Measurements from ENCODE around the gene RABEPK.
"Not testable (repeated sequence)": the region's sequence is repeated elsewhere in the genome, so short reads cannot be mapped to it uniquely, and the experiment has no call there.

Gene RABEPK

DNA sequence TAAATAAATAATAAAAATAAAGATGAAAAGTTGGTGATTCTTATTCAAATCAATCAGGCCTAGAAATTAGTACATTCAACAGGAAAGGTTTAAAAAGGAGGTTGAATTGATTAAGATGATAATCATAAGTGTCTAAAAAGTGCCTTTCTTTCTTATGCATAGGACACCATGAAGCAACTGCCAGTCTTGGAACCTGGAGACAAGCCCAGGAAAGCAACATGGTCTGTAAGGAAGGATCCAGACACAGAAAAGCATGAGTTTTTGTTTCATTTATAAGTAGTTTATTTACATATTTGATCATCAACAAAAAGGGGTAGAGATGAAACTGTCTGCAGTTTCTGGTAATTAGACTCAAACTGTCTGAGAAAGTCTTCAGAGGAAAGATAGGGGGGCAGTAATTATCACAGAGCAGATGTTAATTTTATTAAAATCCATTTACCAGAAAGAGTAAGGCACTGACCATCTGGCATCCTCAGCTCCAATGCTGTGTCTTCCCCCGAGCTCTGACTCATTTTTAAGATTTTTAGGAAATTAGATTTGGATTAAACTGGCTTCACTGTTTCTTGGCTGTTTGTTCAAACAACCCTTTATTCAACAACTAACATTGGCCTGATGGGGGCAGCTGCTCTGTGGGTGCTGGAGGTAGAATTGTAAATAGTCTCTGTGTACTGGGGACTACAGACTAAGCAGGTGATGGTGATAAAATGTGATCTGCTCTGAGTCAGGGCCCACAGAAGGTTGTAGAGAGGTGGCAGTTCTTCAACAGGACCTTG lies 2.7 kb downstream of the RABEPK start:
- DNase-seq, result no peak

DNA sequence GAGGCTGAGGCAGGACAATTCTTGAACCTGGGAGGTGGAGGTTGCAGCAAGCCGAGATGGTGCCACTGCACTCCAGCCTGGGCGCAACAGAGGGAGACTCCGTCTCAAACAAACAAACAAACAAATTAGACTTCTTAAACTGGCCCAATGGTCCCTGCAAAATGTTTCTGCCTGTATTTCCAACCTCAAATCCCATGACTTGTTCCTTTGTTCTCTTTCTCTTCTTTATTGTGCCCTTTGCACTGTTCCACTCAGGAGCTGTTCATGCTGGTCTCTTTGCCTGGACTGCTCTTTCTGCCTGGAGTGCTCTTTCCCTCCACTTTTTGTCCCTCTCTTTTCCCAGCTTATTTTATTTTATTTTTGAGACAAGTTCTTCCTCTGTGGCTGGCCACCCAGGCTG lies 4.1 kb downstream of the RABEPK start:
- DNase-seq, result no peak

DNA sequence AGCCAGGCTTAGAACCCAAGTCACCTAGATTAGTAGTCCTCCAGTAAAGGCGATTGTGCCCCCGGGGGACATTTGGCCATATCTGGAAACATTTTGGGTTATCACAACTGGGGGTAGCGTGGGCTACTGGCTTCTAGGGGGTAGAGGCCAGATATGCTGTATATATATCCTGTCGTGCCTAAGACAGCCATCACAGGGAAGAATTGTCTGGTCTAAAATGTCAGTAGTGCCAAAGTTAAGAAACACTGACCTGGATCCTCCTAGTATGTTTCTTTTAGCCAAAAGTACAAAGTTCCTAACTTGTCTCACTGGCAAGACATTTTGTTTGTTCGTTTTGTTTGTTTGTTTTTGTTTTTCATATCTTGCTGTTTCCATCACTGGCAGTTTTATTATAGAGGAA lies 13.8 kb downstream of the RABEPK start:
- no peak for DNase-seq

DNA sequence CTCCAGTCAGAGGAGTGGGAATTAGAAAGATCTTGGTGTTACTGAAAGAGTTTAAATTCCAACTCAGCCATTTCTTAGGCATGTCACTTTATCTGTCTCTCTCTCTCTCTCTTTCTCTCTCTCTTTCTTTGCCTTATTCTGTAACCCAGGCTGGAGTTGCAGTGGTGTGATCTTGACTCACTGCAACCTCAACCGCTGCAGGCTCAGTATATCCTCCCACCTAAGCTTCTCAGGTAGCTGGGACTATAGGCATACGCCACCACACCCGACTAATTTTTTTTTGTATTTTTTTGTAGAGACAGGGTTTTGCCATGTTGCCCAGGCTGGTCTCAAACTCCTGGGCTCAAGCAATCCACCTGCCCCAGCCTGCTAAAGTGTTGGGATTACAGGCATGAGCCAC lies 18.3 kb downstream of the RABEPK start:
- no peak for DNase-seq

GRCh38 chr9:125224858-125225257 lies 24.5 kb downstream of the RABEPK start:
- DNase-seq, result not testable (repeated sequence)

GRCh38 chr9:125227761-125228160 lies 27.4 kb downstream of the RABEPK start:
- DNase-seq, result no peak

- no peak for DNase-seq
Observed at GRCh38 chr9:125233678-125234077, 33.3 kb downstream of the RABEPK start.

- DNase-seq, result not testable (repeated sequence)
Observed at GRCh38 chr9:125234099-125234498, 33.8 kb downstream of the RABEPK start.

DNA sequence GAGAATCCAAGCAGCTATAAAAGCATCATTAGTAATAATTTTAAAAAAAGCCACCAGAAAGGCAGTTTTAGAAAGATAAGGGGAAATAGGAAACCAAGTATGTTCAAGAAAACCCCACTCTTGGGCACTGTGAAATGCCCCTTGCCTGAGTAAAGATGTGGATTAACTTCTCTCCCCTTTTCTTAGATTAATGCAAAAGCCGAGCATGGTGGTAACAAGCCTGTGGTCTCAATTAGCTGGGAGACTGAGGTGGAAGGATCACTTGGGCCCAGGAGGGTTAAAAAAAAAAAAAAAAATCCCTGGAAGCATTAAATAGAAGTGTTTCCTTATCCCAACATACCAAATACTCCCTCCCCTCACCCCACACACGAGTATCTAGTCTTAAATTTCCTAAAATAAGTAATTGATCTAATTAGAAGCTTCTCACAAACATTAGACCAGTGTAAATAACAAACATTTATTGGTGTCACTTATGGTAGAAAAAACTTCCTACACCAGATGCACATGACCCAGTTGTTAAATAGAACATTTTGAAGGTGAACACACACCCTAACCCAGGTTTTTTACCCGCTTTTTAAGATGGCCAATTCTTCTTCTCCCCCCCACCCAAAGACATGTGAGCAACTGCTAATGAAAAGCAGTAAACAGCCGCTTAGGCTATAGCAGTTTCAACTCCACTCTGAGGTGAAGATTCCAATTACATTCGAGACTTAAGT lies 35.6 kb downstream of the RABEPK start:
- DNase-seq, result no peak

DNA sequence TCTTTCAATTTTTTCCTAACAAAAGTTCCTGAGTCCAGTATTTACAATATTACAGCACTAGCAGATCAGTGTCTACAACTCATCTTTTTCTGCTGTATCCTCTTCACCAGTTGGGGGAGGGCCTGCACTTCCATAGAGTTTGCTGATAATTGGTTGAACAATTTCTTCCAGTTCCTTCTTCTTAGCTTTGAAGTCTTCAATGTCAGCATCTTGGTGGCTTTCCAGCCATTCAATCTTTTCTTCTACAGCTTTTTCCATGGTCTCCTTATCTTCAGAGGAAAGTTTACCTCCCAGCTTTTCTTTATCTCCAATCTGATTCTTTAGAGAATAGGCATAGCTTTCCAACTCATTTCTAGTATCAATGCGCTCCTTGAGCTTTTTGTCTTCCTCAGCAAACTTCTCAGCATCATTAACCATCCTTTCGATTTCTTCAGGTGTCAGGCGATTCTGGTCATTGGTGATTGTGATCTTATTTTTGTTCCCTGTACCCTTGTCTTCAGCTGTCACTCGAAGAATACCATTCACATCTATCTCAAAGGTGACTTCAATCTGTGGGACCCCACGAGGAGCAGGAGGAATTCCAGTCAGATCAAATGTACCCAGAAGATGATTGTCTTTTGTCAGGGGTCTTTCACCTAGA lies 36.3 kb downstream of the RABEPK start:
- DNase-seq, result not testable (repeated sequence)

DNA sequence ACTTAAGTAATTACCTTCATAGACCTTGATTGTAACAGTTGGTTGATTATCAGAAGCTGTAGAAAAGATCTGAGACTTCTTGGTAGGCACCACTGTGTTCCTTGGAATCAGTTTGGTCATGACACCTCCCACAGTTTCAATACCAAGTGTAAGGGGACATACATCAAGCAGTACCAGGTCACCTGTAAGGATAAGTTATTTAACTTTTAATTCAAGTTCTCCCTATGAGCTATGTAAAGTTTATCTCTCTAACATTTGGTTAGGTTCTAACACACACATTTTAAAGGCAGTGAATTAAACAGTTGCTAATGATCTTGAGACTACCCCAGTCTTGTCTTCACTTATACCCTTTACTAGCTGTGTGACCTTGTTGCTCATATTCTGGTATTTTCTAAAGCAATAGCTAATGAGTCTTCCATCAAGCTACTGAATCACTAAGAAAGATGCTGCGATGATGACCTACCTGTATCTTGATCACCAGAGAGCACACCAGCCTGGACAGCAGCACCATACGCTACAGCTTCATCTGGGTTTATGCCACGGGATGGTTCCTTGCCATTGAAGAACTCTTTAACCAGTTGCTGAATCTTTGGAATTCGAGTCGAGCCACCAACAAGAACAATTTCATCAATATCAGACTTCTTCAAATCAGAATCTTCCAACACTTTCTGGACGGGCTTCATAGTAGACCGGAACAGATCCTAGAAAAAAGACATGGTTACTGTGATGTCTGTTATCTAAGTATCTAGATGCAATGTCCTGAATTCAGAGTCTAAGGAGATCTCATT lies 38.0 kb downstream of the RABEPK start:
- no peak for DNase-seq

DNA sequence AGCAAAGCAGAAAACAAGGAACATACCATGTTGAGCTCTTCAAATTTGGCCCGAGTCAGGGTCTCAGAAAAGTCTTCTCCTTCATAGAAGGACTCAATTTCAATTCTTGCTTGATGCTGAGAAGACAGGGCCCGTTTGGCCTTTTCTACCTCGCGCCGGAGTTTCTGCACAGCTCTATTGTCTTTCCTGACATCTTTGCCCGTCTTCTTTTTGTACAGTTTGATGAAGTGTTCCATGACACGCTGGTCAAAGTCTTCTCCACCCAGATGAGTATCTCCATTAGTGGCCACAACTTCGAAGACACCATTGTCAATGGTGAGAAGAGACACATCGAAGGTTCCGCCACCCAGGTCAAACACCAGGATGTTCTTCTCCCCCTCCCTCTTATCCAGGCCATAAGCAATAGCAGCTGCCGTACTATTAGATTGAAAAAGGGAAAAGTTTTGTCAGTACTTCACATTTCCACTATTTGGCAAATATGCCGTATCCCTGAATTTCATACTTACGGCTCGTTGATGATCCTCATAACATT lies 38.6 kb downstream of the RABEPK start:
- no peak for DNase-seq

GRCh38 chr9:125239631-125240597 lies 39.6 kb downstream of the RABEPK start:
- no peak for DNase-seq

DNA sequence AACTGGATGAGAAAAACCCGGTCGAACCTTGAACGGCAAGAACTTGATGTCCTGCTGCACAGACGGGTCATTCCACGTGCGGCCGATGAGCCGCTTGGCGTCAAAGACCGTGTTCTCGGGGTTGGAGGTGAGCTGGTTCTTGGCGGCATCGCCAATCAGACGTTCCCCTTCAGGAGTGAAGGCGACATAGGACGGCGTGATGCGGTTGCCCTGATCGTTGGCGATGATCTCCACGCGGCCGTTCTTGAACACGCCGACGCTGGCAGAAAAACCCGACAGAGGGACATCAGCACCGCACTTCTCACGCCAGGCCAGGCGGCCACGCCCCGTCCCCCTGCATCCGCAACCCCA lies 40.3 kb downstream of the RABEPK start:
- DNase-seq, result peak; percentile 46

GRCh38 chr9:125241000-125241862 lies 40.9 kb downstream of the RABEPK start, which contains the start of gene HSPA5:
Gene HSPA5, minus strand, starts transcription at chr9:125241343. Its CDS starts 217 bp downstream, at chr9:125241126.
- DNase-seq, result peak; percentile 99

GRCh38 chr9:125241863-125242739 lies 41.8 kb downstream of the RABEPK start:
- no peak for DNase-seq

- DNase-seq, result no peak
Observed at GRCh38 chr9:125243792-125244260, 43.5 kb downstream of the RABEPK start.

DNA sequence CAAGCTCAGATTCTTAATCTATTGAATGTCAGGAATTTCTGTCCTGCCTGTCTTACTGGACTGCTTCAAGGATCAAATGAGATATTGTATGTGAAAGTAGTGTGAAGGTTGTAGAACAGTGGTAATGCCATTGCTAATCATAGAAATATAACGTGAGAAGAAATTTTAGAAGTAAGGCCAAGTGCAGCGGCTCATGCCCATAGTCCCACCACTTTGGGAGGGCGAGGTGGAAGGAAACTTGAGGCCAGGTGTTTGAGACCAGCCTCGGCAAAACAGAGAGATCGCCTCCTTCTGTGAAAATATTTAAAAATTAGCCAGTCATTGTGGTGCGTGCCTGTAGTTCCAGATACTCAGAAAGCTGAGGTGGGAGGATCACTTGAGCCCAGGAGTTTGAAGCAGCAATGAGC lies 45.9 kb downstream of the RABEPK start:
- no peak for DNase-seq

- DNase-seq, result no peak
Observed at GRCh38 chr9:125254231-125254630, 53.9 kb downstream of the RABEPK start.

Measured in CD4-positive, alpha-beta T cell treated with Interleukin-17A for 4 hours (primary cell).